LHCN-M2 (cell line): ENCODE data around the gene SIVA1. TPM values are rescaled to one million over a fixed set of nuclear protein-coding genes. Genes with fewer than 3 reads are reported as not detected.

Experiments
- DNase-seq: peaks from one replicate; pipeline ENCODE4 v3.0.0-alpha.2; 2012; ENCODE audit warnings: low read depth
- total RNA-seq: library from RNA; depleted of rRNA; stranded (reverse); fragments of >200 nt; gene quantifications from 2 replicates; pipeline ENCODE4 v1.2.3, GENCODE V29; 2014

SIVA1 gene
- total RNA-seq, 1 experiment from 2014 or later = 317 TPM

- no peak for DNase-seq
Measured at GRCh38 chr14:104734601-104734990, 18.4 kb upstream of the SIVA1 start.

GRCh38 chr14:104734991-104735779 lies 17.8 kb upstream of the SIVA1 start:
- no peak for DNase-seq

GRCh38 chr14:104735830-104736642 lies 16.9 kb upstream of the SIVA1 start:
- DNase-seq = peak; percentile 78

GRCh38 chr14:104738375-104739019 lies 14.4 kb upstream of the SIVA1 start:
- DNase-seq = no peak

GRCh38 chr14:104739026-104739425 lies 13.9 kb upstream of the SIVA1 start:
- DNase-seq = no peak

- no peak for DNase-seq
Measured at GRCh38 chr14:104739546-104740516, 13.1 kb upstream of the SIVA1 start.

GRCh38 chr14:104741108-104741802 lies 11.7 kb upstream of the SIVA1 start:
- DNase-seq = no peak

- no peak for DNase-seq
Measured at GRCh38 chr14:104741803-104742251, 11.1 kb upstream of the SIVA1 start.

GRCh38 chr14:104742586-104743455 lies 10.1 kb upstream of the SIVA1 start:
- no peak for DNase-seq

GRCh38 chr14:104743461-104744380 lies 9.2 kb upstream of the SIVA1 start:
- DNase-seq = no peak

- DNase-seq = no peak
Measured at GRCh38 chr14:104744484-104744883, 8.5 kb upstream of the SIVA1 start.

- DNase-seq = no peak
Measured at GRCh38 chr14:104745431-104745830, 7.5 kb upstream of the SIVA1 start.

- DNase-seq = no peak
Measured at GRCh38 chr14:104746071-104746545, 6.8 kb upstream of the SIVA1 start.

GRCh38 chr14:104746934-104747481 lies 5.9 kb upstream of the SIVA1 start:
- no peak for DNase-seq

GRCh38 chr14:104747876-104748275 lies 5.1 kb upstream of the SIVA1 start:
- DNase-seq = no peak

GRCh38 chr14:104749111-104749649 lies 3.8 kb upstream of the SIVA1 start:
- DNase-seq = peak; percentile 68

GRCh38 chr14:104750056-104750752 lies 2.7 kb upstream of the SIVA1 start:
- no peak for DNase-seq
